Measurements from ENCODE around the gene PPIC. TPM values are rescaled to one million over a fixed set of nuclear protein-coding genes. Genes with fewer than 3 reads are reported as not detected.

Gene PPIC
- total RNA-seq, 4 donors from 2014 or later = 14.1 to 36.7 (median 24.3) TPM

GRCh38 chr5:123051206-123051605 is 14.7 kb upstream of the PPIC start:
- TF ChIP-seq, protein P1, sequence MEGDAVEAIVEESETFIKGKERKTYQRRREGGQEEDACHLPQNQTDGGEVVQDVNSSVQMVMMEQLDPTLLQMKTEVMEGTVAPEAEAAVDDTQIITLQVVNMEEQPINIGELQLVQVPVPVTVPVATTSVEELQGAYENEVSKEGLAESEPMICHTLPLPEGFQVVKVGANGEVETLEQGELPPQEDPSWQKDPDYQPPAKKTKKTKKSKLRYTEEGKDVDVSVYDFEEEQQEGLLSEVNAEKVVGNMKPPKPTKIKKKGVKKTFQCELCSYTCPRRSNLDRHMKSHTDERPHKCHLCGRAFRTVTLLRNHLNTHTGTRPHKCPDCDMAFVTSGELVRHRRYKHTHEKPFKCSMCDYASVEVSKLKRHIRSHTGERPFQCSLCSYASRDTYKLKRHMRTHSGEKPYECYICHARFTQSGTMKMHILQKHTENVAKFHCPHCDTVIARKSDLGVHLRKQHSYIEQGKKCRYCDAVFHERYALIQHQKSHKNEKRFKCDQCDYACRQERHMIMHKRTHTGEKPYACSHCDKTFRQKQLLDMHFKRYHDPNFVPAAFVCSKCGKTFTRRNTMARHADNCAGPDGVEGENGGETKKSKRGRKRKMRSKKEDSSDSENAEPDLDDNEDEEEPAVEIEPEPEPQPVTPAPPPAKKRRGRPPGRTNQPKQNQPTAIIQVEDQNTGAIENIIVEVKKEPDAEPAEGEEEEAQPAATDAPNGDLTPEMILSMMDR (IDR thresholded peaks at IDR 0.05) = no peak
- Histone ChIP-seq H3K4me1 (no peaks in the 10 kb centered on the region), H3K27me3 (no peaks in the 10 kb centered on the region), H3K9me3 (peaks cover 0 to 11% (median 0%) of the 10 kb centered on the region in 4 donors), H3K27ac (no peak overlapping the region), H3K4me3 (no peak overlapping the region), H3K36me3 (peaks cover 0 to 14% (median 0%) of the 10 kb centered on the region in 3 donors)
- WGBS, 2 donors = 96% methylated on average over 2 of the region's 2 CpGs
- DNase-seq (ENCODE audit: low spot score in 2 of 2) = no peak

DNA sequence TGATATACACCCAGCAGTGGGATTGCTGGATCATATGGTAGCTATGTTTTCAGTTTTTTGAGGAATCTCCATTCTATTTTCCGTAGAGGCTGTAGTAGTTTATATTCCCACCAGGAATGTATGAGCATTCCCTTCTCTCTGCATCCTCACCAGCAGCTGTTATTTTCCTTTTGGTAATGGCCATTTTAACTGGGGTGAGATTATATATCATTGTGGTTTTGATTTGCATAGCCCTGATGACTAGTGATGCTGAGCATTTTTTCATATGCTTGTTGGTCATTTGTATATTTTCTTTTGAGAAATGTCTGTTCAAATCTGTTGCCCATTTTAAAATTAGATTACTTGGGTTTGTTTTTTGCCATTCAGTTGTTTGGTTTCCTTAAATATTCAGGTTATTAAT is 11.2 kb upstream of the PPIC start:
- H3K27ac ChIP-seq = no peak overlapping the region
- H3K9me3 ChIP-seq = peaks cover 0 to 11% (median 0%) of the 10 kb centered on the region in 4 donors
- H3K4me1 ChIP-seq = no peaks in the 10 kb centered on the region
- no peaks in the 10 kb centered on the region for H3K36me3 ChIP-seq
- no peak overlapping the region for H3K4me3 ChIP-seq
- DNase-seq (ENCODE audit: low spot score in 2 of 2) = no peak
- no peak for TF ChIP-seq EP300 (IDR thresholded peaks at IDR 0.05)
- TF ChIP-seq, protein P1 (IDR thresholded peaks at IDR 0.05) = no peak
- TF ChIP-seq POLR2A (IDR thresholded peaks at IDR 0.05) = no peak
- no peaks in the 10 kb centered on the region for H3K27me3 ChIP-seq
- WGBS, 2 donors = 32 to 80% methylated on average over 1 of the region's 1 CpG

- no peaks in the 10 kb centered on the region for H3K4me1 ChIP-seq
- no peaks in the 10 kb centered on the region for H3K27me3 ChIP-seq
- no peak overlapping the region for H3K4me3 ChIP-seq
- no peak overlapping the region for H3K27ac ChIP-seq
- no peak for DNase-seq (ENCODE audit: low spot score in 2 of 2)
- TF ChIP-seq POLR2A (IDR thresholded peaks at IDR 0.05) (no peak), EP300 (IDR thresholded peaks at IDR 0.05) (no peak)
- TF ChIP-seq, protein P1 (IDR thresholded peaks at IDR 0.05) = no peak
- peaks cover 0 to 5% (median 0%) of the 10 kb centered on the region in 4 donors for H3K9me3 ChIP-seq
- no peaks in the 10 kb centered on the region for H3K36me3 ChIP-seq
- 74 to 81% methylated on average over 4 of the region's 4 CpGs for WGBS, 2 donors
These were observed 9.7 kb upstream of the PPIC start for GRCh38 chr5:123046222-123046621.

DNA sequence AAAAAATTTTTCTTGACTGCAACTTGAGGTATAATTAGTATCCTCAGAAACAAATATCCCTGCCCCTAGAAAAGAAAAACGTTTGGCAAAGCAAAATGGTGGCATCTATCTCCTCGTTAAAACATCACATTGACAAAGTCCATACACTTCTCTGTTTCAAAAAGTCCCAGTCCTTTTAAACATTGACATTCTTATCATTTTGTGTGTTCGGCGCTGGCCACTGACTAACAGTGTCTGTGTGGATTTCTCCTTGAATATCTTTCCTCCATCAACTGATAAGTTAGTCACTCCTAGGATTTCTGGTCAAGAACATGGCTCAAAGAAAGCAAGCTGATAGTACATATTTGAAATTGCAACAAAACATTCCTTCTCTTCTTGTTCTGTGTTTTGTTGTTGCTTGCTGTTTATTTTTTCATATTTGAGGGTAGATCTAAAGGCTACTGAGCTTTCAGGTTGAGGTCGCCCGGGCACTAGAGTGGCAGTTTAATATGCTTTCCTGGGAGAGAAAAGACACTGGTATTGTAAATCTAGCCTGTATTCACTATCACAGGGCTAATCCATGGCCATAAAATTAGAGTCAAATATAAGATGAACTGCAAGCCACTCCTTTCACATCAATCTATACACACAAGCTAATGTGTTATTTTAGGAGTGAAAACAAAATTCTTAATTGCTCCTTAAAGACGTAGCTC is 8.5 kb upstream of the PPIC start:
- H3K27ac ChIP-seq = no peak overlapping the region

DNA sequence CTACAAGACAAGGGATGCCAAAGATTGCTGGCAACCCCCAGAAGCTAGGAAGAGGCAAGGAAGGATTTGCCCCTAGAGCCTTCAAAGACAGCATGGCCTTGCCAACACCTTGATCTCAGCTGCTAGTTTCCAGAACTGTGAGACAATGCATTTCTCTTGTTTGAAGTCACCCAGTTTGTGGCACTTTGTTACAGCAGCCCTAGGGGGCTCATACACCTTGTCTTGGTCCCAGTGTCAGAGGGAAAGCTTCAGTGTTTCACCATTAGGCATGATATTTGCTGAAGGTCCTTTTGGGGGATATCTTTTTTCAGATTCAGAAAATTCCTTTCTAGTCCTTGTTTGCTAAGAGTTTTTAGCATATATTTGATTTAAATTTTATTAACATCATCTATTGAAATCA is 3.1 kb upstream of the PPIC start:
- Histone ChIP-seq H3K36me3 (no peaks in the 10 kb centered on the region), H3K27me3 (no peaks in the 10 kb centered on the region), H3K4me3 (no peak overlapping the region), H3K4me1 (peaks cover 0 to 15% (median 0%) of the 10 kb centered on the region in 4 donors), H3K9me3 (no peaks in the 10 kb centered on the region), H3K27ac (no peak overlapping the region)
- TF ChIP-seq, protein P1 (IDR thresholded peaks at IDR 0.05) = no peak
- no peak for TF ChIP-seq POLR2A (IDR thresholded peaks at IDR 0.05)
- no peak for TF ChIP-seq EP300 (IDR thresholded peaks at IDR 0.05)
- DNase-seq (ENCODE audit: low spot score in 2 of 2) = no peak

More for the DNA sequence above, 8.5 kb upstream of the PPIC start:
- WGBS, 2 donors = 80 to 83% methylated on average over 7 of the region's 7 CpGs
- no peaks in the 10 kb centered on the region for H3K9me3 ChIP-seq
- no peak for TF ChIP-seq EP300 (IDR thresholded peaks at IDR 0.05)
- no peaks in the 10 kb centered on the region for H3K4me1 ChIP-seq
- H3K4me3 ChIP-seq = no peak overlapping the region
- no peak for DNase-seq (ENCODE audit: low spot score in 2 of 2)
- no peaks in the 10 kb centered on the region for H3K27me3 ChIP-seq
- no peaks in the 10 kb centered on the region for H3K36me3 ChIP-seq

GRCh38 chr5:123037104-123037418 is 536 bp upstream of the PPIC start:
- peak overlapping the region; percentile 62 to 88 (median 83) for H3K27ac ChIP-seq
- no peaks in the 10 kb centered on the region for H3K9me3 ChIP-seq
- H3K27me3 ChIP-seq = no peaks in the 10 kb centered on the region
- WGBS, 2 donors = 0 to 9% methylated on average over 8 to 11 of the region's 11 CpGs
- TF ChIP-seq, protein P1 (IDR thresholded peaks at IDR 0.05) = no peak
- TF ChIP-seq POLR2A (IDR thresholded peaks at IDR 0.05) = no peak
- peak in 1 of 2 donors; percentile 8 for TF ChIP-seq EP300 (IDR thresholded peaks at IDR 0.05)
- H3K4me1 ChIP-seq = peaks cover 0 to 32% (median 0%) of the 10 kb centered on the region in 4 donors
- DNase-seq (ENCODE audit: low spot score in 2 of 2) = no peak
- no peaks in the 10 kb centered on the region for H3K36me3 ChIP-seq
- H3K4me3 ChIP-seq = peak overlapping the region; percentile 58 to 85 (median 70)
